ENCODE measurements around the gene CAPN9.

CAPN9 gene

GRCh38 chr1:230800891-230801840 is 54.0 kb downstream of the CAPN9 start:
- DNase-seq, result no peak

GRCh38 chr1:230804396-230804795 is 57.2 kb downstream of the CAPN9 start:
- no peak for DNase-seq

- DNase-seq, result no peak
These were observed 59.4 kb downstream of the CAPN9 start for GRCh38 chr1:230806552-230806951.

GRCh38 chr1:230807029-230807428 is 59.8 kb downstream of the CAPN9 start:
- no peak for DNase-seq

- no peak for DNase-seq
These were observed 60.5 kb downstream of the CAPN9 start for GRCh38 chr1:230807561-230808280.

- DNase-seq, result no peak
These were observed 61.2 kb downstream of the CAPN9 start for GRCh38 chr1:230808281-230808872.

- DNase-seq, result no peak
These were observed 62.2 kb downstream of the CAPN9 start for GRCh38 chr1:230809256-230809990.

GRCh38 chr1:230812568-230812967 is 65.4 kb downstream of the CAPN9 start:
- no peak for DNase-seq

GRCh38 chr1:230814949-230815692 is 67.9 kb downstream of the CAPN9 start:
- no peak for DNase-seq

GRCh38 chr1:230816018-230816417 is 68.8 kb downstream of the CAPN9 start:
- no peak for DNase-seq

GRCh38 chr1:230818367-230818766 is 71.2 kb downstream of the CAPN9 start:
- no peak for DNase-seq

GRCh38 chr1:230818901-230819300 is 71.7 kb downstream of the CAPN9 start:
- DNase-seq, result no peak

GRCh38 chr1:230819976-230820375 is 72.8 kb downstream of the CAPN9 start:
- no peak for DNase-seq

- no peak for DNase-seq
These were observed 73.4 kb downstream of the CAPN9 start for GRCh38 chr1:230820568-230820967.

- no peak for DNase-seq
These were observed 74.2 kb downstream of the CAPN9 start for GRCh38 chr1:230821346-230821745.

GRCh38 chr1:230822092-230822581 is 74.9 kb downstream of the CAPN9 start:
- no peak for DNase-seq

GRCh38 chr1:230823426-230823825 is 76.2 kb downstream of the CAPN9 start:
- no peak for DNase-seq

GRCh38 chr1:230823931-230824381 is 76.8 kb downstream of the CAPN9 start:
- no peak for DNase-seq

GRCh38 chr1:230824551-230824918 is 77.3 kb downstream of the CAPN9 start:
- DNase-seq, result no peak

GRCh38 chr1:230824919-230825721 is 77.9 kb downstream of the CAPN9 start:
- DNase-seq, result no peak

GRCh38 chr1:230825761-230826160 is 78.6 kb downstream of the CAPN9 start:
- DNase-seq, result no peak
